ENCODE measurements around the gene PDZD11. TPM values are rescaled to one million over a fixed set of nuclear protein-coding genes. Genes with fewer than 3 reads are reported as not detected.
"Not testable (repeated sequence)": the region's sequence is repeated elsewhere in the genome, so short reads cannot be mapped to it uniquely, and the experiment has no call there.

Gene PDZD11, protein sequence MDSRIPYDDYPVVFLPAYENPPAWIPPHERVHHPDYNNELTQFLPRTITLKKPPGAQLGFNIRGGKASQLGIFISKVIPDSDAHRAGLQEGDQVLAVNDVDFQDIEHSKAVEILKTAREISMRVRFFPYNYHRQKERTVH
- total RNA-seq (2014; rRNA removed; shearing (Covaris generic)), result 67.6 and 77.6 TPM in 2 replicates
- polyA plus RNA-seq (2014; cell fraction: nucleus; rRNA removed), result 56.6 and 68.1 TPM in 2 replicates

DNA sequence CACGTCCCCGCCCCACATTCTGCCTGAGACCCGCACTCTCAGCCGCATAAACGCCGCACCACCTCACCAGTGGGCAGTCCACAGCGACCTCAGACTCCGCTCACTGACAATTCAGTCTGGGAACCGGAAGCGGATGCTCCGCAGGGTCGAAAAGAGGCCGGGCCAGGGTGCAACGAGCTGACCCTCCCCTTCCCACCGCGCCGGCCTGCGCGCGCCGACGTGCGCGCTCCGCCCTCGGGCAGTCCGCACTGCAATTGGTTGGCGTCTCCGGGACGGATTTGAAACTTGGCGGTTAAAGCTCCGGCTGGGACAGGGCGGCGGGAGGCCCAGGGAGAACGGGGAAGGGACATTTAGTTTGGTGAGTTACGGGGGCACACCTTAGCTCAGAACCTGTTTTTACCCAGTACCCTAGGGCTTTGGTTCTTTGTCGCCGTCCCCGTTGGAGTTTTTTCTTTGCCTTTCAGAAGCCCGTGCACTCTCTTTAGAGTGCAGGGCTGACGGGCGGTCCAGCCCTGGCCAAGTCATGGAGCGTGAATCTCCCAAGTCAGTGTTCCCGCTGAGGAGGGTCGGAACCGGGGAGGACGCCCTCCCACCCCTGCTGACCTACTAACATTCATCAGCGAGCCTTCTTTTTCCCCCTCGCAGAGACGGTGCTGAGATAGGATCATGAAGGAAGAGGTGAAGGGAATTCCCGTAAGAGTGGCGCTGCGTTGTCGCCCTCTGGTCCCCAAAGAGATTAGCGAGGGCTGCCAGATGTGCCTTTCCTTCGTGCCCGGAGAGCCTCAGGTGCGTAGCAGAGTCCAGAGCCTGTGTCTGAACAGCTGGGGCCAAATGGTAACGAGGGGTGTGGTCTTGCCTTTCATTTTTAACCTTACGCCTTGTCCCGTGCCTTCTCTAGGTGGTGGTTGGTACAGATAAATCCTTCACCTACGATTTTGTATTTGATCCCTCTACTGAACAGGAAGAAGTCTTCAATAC lies at the start of gene PDZD11, which contains the start of gene KIF4A:
PDZD11 (minus strand) TSS at position 135 of the 978 bp plus-strand sequence. CDS start 586 bp downstream, outside the sequence.
KIF4A (plus strand) TSS at position 312 of the 978 bp plus-strand sequence; CDS start at position 667, 355 bp downstream.
- peak; percentile 87 for DNase-seq (ENCODE audit: extremely low read depth, low read depth)

DNA sequence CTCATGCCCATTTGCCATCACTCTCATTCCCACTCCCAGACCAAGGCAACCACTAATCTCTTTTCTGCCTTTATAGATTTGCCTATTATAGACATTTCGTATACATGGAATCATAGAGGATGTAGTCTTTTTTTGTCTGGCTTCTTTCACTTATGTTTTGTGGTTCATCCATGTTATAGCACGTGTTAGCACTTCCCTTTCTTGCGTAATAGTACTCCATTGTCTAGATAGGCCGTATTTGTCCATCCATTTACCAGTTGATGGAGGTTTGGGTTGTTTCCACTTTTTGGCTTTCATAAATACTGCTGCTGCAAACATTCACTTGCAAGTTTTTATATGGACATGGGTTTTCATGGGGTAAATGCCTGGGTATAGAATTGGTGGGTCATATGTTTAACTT lies 48.6 kb upstream of the PDZD11 start:
- no peak for DNase-seq (ENCODE audit: extremely low read depth, low read depth)

DNA sequence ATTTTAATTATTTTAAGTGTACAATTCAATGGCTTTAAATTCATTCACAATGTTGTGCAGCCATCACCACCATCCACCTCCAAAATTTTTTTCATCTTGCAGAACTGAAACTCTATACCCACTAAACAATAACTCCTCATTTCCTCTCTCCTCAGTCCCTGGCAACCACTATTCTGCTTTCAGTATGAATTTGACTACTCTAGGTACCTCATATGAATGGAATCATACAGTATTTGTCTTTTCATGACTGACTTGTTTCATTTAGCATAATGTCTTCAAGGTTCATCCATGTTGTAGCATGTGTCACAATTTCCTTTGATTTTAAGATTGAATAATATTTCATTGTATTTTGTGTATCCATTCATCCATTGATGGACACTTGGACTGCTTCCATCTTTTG lies 47.0 kb upstream of the PDZD11 start:
- DNase-seq (ENCODE audit: extremely low read depth, low read depth), result no peak

DNA sequence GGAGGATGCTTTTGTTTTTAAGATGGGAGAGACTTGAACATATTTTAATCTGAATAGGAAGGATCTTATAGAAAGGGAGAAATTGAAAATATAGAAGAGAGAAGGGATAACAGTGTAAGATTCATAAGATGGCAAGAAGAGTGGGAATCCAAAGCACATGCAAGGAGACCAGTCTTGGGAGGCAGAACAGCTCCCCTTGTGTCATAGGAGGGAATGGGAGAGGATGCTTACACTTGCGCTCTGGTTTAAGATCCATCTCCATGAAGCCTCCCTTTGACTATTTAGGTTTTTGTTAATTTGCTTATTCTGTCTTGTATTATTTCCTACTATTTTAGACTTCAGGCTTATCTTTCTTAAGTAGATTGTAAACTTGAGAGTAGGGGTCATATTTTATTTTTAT lies 42.9 kb upstream of the PDZD11 start:
- no peak for DNase-seq (ENCODE audit: extremely low read depth, low read depth)

DNA sequence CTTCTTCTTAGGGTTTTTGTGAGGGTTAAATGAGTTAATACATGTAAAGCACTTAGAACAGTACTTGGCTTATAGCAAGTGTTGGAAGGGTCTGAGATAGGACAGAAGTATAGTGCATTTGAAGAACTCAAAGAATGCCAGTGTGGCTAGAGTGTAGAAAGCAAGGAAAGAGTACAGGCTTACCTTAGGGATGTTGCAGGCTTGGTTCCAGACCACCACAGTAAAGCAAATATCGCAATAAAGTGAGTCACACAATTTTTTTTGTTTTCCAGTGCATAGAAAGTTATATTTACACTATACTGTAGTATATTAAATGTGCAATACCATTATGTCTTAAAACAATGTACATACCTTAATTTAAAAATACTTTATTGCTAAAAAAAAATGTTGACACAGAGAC lies 41.4 kb upstream of the PDZD11 start:
- DNase-seq (ENCODE audit: extremely low read depth, low read depth), result no peak

DNA sequence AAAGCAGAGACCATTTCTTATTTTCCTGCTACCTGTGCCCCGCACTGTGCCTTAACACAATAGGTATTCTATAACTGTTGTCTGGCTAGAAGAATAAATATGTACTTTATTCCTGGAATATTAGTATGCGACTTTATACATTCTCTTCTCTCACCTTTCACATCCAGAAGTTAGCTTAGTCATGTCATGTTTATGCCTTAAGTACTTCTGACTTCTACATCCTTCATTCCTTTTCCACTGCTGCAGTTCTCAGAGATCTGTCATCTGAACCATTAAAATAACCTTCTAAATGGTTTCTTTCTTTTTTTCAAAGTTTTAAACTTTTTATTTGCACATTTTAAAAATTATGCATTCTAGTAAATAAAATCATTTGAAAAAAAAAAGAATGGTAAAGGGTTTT lies 34.6 kb upstream of the PDZD11 start:
- no peak for DNase-seq (ENCODE audit: extremely low read depth, low read depth)

DNA sequence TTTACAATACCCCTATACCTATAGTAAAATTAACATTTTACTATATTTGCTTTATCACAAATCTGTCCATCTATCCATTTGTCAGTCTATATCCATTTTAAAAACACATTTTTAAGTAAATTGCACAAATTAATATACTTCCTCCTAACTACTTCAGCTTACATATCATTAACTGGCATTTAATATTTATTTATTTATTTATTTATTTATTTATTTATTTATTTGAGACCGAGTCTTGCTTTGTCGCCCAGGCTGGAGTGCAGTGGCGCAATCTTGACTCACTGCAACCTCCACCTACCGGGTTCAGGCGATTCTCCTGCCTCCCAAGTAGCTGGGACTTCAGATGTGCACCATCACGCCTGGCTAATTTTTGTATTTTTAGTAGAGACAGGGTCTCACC lies 33.9 kb upstream of the PDZD11 start:
- DNase-seq (ENCODE audit: extremely low read depth, low read depth), result not testable (repeated sequence)

DNA sequence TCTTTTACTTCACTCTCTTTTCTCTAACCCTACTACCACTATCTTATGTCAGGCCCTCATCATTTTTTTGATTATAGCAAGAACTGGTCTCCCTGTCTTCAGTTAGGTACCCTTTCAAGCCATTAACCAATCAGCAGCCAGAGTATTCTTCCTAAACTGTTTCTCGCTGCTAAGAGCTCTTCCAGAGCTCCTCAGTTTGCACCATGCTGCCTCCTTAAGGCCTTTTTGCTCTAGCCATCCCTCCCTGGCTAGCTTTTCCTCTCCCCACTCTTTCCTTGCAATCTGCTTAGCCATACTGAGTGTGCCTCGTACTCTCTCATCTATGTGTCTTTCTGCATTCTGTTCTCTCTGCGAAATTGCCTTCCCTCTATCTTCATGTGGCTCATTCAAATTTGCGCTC lies 33.1 kb upstream of the PDZD11 start:
- no peak for DNase-seq (ENCODE audit: extremely low read depth, low read depth)

DNA sequence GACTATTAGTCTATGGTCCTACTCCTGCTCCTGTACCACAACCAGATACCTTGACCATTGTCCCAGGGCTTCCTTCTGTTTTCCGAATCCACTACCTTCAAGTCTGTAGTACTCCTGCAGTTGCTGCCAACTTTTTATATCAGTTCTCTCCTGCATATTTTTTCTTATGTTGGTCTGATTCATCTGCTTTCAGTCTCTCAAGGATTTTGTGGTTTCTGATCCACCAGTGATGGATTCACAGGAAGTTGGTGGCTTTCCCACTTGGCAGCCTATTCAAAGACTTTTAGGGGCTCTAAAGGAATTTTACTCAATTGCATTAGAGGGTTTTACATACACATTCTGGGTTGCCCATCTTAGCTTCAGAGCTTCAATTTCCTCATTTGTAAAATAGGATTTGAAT lies 23.8 kb upstream of the PDZD11 start:
- no peak for DNase-seq (ENCODE audit: extremely low read depth, low read depth)

DNA sequence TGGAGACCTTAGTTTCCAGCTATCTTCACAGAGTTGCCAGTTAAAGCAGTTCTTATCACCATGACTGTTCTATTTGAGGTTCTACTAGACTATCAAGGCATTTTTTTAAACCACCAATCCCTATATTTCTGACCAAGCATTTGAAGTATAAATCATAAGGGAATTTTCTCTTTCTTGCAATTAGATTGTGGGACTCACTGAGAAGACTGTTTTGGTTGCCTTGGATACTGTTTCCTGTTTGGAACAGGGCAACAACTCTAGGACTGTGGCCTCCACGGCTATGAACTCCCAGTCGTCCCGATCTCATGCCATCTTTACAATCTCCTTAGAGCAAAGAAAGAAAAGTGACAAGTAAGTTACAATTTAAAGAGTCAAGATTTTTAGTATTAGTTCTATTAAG lies 12.0 kb upstream of the PDZD11 start:
- DNase-seq (ENCODE audit: extremely low read depth, low read depth), result no peak

DNA sequence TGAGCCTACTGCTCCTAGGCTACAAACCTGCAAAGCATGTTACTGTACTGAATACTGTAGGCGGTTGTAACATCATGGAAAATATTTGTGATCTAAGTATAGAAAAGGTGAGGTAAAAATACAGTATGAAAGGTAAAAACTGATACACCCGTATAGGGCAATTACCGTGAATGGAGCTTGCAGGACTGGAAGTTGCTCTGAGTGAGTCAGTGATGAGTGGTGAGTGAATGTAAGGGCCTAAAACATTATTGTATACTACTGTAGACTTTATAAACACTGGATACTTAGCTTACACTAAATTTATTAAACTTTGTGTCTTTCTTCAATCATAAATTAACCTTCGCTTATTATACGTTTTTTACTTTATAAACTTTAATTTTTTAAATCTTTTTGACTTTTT lies 3.9 kb upstream of the PDZD11 start:
- DNase-seq (ENCODE audit: extremely low read depth, low read depth), result no peak

DNA sequence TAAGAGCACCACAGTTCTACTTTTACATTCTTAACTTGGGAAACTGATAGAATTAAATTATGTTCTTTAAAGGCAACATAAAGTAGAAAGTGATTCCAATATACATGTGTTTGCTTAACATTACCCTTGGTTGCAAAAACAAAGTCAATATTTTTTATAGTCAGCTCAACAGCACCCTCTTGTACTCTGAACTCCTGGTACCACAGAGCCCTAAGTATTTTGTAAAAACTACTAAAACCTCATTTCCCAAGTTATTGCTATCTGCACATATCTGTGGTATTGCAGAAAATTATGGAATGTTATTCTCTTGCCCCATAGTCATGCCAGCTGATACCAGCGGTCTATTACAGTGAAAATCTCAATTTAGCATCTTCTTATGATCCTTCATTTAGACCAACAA lies 3.1 kb upstream of the PDZD11 start:
- DNase-seq (ENCODE audit: extremely low read depth, low read depth), result no peak

DNA sequence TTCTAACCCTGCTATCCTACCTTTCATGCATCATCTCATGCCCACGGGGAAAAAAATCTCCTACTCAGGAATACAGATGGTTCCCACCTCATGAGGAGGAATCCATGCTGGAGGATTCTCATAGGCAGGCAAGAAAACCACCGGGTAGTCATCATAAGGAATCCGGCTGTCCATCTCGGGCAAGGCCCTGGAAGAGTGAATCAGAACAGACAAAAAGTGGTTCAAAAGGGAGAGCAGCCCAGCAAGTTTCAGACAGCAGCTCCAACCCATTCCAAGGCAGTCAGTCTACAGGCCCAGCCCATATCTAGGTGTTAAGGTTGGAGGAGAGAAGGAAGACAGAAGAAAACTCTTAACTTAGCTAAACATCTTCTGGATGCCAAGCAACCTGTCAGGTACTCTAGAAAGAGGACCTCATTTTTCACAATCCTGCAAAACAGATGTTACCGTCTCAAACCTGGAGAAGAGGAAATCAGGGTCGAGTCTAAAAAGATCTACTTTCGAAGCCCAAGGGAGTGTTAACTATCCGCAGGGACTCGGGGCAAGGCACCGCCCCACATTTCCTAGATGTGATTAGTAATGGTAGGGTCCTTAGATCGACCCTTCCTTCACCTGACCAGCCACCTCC lies 447 bp downstream of the PDZD11 start:
- no peak for DNase-seq (ENCODE audit: extremely low read depth, low read depth)

DNA sequence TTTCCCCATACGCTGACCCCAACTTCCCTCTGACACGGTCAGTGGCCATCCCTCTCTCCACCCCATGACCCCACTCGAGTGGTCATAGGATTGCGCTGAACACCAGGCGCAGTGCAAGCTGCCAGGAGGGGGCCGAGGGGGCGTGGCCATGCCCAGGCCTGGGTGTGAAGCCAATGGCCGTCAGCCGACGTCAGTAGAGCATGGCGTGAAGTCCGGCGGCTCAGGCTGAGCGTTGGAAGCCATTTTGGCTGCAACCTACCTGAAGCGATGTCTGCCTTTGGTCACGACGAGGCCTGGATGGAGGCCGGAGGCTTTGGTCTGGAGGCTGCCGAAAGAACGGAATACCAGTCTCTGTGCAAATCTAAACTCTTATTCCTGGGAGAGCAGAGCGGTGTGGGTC lies 7.8 kb downstream of the PDZD11 start, which contains the start of gene RAB41:
RAB41 (plus strand) TSS at position 222 of the 400 bp plus-strand sequence; CDS start at position 268, 46 bp downstream.
- DNase-seq (ENCODE audit: extremely low read depth, low read depth), result no peak

DNA sequence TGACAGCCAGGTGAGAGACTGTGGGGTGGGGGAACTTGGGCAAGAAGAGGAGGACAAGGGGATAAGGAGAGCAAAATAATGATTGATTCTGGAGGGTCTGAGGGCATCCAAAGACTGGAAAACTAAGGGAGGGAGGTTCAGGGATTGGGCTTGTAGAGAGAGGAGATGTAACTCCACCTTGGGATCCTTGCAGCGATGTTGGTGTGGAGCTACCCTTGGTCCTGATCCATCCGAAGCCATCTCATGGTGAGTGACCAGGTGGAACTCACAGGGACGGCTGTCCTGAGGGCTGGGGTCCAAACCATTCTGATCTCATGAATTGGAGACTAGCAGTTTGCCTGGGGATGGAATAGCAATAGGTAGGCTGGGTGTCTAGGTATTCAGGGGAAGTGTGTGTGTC lies 9.2 kb downstream of the PDZD11 start:
- DNase-seq (ENCODE audit: extremely low read depth, low read depth), result no peak

DNA sequence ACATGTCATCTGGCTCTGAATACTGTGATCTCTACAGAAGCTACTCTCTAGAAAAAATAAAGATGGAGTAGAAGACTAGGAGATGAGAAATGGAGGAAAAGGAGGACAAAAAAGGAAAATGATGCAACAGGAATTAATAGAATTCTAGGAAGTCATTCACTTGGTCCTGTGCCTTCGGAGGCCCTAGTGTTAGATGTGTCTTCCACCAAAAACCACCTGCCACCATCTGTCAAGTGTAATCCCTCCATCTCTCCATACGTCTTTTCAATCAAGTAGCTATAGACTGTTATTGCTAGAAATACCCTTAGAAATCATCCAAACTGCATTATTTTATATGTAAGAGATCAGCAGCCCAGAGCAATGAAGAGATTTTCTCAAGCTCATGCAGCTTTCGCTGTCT lies 10.6 kb downstream of the PDZD11 start:
- no peak for DNase-seq (ENCODE audit: extremely low read depth, low read depth)

DNA sequence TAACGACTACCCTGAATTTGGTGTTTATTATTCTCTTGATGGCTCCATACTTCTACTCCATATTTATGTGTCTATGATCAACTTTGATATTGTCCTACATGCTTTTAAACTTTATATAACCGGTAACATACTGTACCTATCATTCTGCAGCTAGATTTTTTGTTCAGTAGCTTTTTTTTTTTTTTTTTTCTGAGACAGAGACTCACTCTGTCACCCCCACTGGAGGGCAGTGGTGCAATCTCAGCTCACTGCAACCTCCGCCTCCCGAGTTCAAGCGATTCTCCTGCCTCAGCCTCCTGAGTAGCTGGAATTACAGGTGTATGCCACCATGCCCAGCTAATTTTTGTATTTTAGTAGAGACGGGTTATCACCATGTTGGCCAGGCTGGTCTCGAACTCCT lies 15.7 kb downstream of the PDZD11 start:
- DNase-seq (ENCODE audit: extremely low read depth, low read depth), result not testable (repeated sequence)

DNA sequence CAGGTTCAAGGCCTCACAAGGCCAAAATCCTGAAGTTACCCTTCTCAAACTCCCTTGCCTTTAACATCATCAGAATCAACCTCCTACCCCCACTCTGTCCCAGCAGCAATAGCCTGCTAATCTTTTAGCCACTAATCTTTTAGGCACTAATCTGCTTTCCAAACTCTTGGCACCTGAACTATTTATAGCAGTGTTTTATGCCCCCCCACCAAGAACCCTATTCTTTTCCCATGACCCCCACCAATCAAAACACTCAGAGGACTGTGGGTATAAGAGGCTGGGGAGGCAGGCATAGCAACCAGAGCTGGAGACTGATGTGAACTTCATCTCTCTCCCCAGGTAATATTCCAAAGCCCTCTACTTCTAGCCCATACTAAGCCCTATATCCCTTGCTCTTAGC lies 21.7 kb downstream of the PDZD11 start, which contains the start of gene ARR3:
ARR3 (plus strand) TSS at position 301 of the 400 bp plus-strand sequence. CDS start 1,052 bp downstream, outside the sequence.
- no peak for DNase-seq (ENCODE audit: extremely low read depth, low read depth)

DNA sequence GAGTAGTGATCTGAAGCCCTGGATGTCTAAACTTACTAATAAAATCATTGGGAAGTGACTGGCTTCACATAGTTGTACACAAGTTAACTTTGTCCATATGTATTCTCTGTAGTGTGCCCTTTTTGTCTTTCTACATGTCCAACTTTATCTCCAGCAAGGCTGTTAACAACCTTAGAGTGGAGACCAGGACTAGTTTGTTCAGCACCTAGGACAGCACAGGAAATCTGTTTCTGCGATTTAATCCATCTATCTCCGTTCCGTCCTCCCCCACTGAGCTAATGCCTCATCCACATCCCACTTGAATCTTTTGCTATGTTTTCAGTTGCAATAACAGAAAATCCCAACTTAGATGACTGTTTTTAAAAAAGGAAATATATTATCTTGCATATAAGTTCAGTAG lies 24.9 kb downstream of the PDZD11 start:
- DNase-seq (ENCODE audit: extremely low read depth, low read depth), result no peak

DNA sequence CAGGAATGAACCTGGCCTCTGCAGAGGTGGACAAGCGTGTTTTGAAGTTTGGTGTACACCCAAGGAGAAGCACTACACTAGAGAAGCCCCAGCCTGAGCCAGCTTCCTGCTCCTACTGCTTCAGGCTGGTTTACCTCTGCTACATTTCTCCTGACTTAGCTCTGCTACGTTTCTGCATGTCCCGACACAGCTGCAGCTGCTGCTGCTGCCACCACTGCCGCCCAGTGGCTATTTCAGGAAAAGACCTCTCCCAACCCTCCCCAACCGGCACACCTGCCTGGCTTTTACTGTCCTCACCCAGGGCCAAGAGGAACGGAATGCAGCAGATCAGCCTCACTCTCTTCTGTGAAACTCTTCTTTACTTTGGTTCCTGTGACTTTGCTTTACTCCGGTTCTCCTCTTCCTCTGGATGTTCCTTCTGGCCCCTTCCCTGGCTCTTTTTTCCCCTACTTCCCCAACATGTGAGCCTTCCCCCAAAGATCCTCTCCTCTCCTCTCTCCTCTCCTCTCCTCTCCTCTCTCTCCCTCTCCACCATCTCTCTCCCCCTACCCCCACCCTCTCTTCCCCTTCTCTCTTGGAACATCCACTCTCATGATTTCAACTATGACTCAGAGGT lies 26.7 kb downstream of the PDZD11 start:
- DNase-seq (ENCODE audit: extremely low read depth, low read depth), result peak; percentile 25

DNA sequence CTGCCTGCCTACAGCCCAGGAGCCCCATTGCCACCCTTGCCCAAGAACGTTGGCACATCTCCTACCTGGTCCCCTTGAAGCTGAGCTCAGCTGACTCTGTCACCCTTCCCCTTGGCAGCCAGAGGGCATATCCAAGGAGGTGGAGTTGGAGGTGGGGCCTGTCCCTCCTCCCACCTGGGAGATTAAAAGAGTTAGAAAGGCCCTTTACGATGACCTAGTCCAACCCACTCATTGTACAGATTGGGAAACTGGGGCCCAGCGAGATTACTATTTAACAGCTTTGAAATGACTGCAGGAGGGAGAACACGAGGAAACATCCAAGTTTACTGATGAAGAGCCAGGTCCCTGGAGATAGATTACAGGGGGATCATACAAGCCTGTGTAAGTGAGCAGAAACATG lies 29.6 kb downstream of the PDZD11 start, which contains the start of gene P2RY4:
P2RY4 (minus strand) TSS at position 101 of the 400 bp plus-strand sequence. CDS start 580 bp downstream, outside the sequence.
- no peak for DNase-seq (ENCODE audit: extremely low read depth, low read depth)
